Measurements from ENCODE around the gene SLC6A12. TPM values are rescaled to one million over a fixed set of nuclear protein-coding genes. Genes with fewer than 3 reads are reported as not detected.

Gene SLC6A12
- total RNA-seq, 1 experiment from 2014 or later, result 0.17 TPM

- no peak overlapping the region for H3K4ac ChIP-seq (ENCODE audit: low read depth, low read length)
- no peak overlapping the region for H4K91ac ChIP-seq (ENCODE audit: insufficient read length, low read depth, low read length)
- no peak overlapping the region for H3K4me2 ChIP-seq (ENCODE audit: insufficient read depth, insufficient read length, low read length)
- H4K8ac ChIP-seq (replicated peaks; ENCODE audit: insufficient read length, low read depth, low read length), result no peak overlapping the region
- H3K4me3 Mint-ChIP-seq, result no peak overlapping the region
- no peak overlapping the region for H2BK20ac ChIP-seq (ENCODE audit: low read depth, low read length, poor library complexity, severe bottlenecking)
- H3K23ac ChIP-seq (ENCODE audit: insufficient read length, low read depth, low read length), result no peak overlapping the region
- no peak overlapping the region for H2BK15ac ChIP-seq (ENCODE audit: low read depth, low read length)
- WGBS (ENCODE audit: extremely low coverage, insufficient read length, low lambda C conversion rate), result no CpG with 5 or more reads among the region's 10 CpGs
- H3K27ac Mint-ChIP-seq, result no peak overlapping the region
- peaks cover 2 to 5% of the 10 kb centered on the region in 2 experiments; a peak in 2 of 5 replicates for H3K9me3 Mint-ChIP-seq
- no peaks in the 10 kb centered on the region for H3K9me3 ChIP-seq (ENCODE audit: control insufficient read depth, low read depth, low read length)
- H3K27ac ChIP-seq (ENCODE audit: insufficient read length, low read depth, low read length), result no peak overlapping the region
- no peak overlapping the region for H3K9ac ChIP-seq (ENCODE audit: extremely low read depth, insufficient read length, low read length)
- no peaks in the 10 kb centered on the region for H3K79me1 ChIP-seq (ENCODE audit: insufficient read depth, low read depth, low read length, poor library complexity, severe bottlenecking)
- TF ChIP-seq CTCF (conservative IDR thresholded peaks at IDR 0.05), result no peak
- no peak overlapping the region for H2BK120ac ChIP-seq (ENCODE audit: low read depth, low read length, poor library complexity, severe bottlenecking)
- H2BK12ac ChIP-seq (ENCODE audit: insufficient read length, low read depth, low read length), result no peak overlapping the region
- H3K4me1 ChIP-seq (ENCODE audit: insufficient read depth, low read length), result 0 out of 2 replicates have a peak, but pooled peaks cover 4% of the 10 kb centered on the region
- H2AK5ac ChIP-seq (ENCODE audit: insufficient read length, low read length), result no peak overlapping the region
- no peak overlapping the region for H3K56ac ChIP-seq (ENCODE audit: insufficient read length, low read depth, low read length)
- peaks cover 22% of the 10 kb centered on the region for H3K27me3 Mint-ChIP-seq (ENCODE audit: low read depth)
- 0 out of 2 replicates have a peak, but pooled peaks cover 4% of the 10 kb centered on the region for H3K27me3 ChIP-seq (ENCODE audit: insufficient read depth, low read length)
- no peaks in the 10 kb centered on the region for H3K79me2 ChIP-seq (ENCODE audit: insufficient read depth, low read length)
- no peak overlapping the region for H3K14ac ChIP-seq (ENCODE audit: insufficient read depth, low read length)
- H2AFZ ChIP-seq (ENCODE audit: low read length), result no peak overlapping the region
- no peak for DNase-seq
- no peaks in the 10 kb centered on the region for H3K23me2 ChIP-seq (ENCODE audit: insufficient read length, low read depth, low read length, poor library complexity, severe bottlenecking)
- no peak overlapping the region for H3T11ph ChIP-seq (ENCODE audit: low read length)
- H2BK5ac ChIP-seq (ENCODE audit: insufficient read length, low read length), result no peak overlapping the region
- H4K20me1 ChIP-seq (ENCODE audit: control insufficient read depth, insufficient read depth, insufficient read length), result no peaks in the 10 kb centered on the region
- H3K36me3 Mint-ChIP-seq (ENCODE audit: insufficient read depth in 1 of 3, low read depth in 3 of 3), result no peaks in the 10 kb centered on the region; a peak in 2 of 7 replicates
- H3K4me1 Mint-ChIP-seq, result peaks cover 15 to 26% of the 10 kb centered on the region in 2 experiments
- H3K18ac ChIP-seq (ENCODE audit: insufficient read length, low read depth, low read length), result no peak overlapping the region
- H4K5ac ChIP-seq (ENCODE audit: insufficient read length, low read depth, low read length), result no peak overlapping the region
Observed at GRCh38 chr12:182381-182892, 31.5 kb downstream of the SLC6A12 start.
